ENCODE data around the gene ZNF205.

DNA sequence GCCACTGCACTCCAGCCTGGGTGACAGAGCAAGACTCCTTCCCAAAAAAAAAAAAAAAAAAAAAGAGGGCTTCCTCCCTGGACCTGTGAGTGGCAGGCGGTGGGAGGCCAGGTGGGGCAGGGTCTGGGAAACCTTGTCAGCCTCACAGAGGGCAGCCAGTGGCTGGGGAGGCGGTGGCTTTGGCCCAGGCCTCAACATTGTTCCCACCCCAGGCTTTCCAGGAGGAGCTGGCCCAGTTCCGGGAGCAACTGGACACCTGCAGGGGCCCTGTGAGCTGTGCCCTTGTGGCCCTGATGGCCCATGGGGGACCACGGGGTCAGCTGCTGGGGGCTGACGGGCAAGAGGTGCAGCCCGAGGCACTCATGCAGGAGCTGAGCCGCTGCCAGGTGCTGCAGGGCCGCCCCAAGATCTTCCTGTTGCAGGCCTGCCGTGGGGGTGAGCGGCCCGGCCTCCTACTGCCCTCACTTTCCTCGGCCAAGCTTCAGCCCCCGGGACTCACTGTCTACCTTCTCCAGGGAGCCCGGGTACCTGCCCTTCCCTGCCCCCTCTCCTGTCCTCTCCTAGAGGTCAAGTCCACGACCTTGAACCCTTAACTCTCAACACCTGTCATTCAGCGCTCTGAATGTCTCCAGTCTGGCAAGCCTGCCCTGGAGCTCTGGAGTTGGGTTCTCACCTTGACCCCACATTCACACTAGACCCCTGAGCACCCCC, 34.8 kb downstream of the ZNF205 start:
- TF ChIP-seq, protein P1, sequence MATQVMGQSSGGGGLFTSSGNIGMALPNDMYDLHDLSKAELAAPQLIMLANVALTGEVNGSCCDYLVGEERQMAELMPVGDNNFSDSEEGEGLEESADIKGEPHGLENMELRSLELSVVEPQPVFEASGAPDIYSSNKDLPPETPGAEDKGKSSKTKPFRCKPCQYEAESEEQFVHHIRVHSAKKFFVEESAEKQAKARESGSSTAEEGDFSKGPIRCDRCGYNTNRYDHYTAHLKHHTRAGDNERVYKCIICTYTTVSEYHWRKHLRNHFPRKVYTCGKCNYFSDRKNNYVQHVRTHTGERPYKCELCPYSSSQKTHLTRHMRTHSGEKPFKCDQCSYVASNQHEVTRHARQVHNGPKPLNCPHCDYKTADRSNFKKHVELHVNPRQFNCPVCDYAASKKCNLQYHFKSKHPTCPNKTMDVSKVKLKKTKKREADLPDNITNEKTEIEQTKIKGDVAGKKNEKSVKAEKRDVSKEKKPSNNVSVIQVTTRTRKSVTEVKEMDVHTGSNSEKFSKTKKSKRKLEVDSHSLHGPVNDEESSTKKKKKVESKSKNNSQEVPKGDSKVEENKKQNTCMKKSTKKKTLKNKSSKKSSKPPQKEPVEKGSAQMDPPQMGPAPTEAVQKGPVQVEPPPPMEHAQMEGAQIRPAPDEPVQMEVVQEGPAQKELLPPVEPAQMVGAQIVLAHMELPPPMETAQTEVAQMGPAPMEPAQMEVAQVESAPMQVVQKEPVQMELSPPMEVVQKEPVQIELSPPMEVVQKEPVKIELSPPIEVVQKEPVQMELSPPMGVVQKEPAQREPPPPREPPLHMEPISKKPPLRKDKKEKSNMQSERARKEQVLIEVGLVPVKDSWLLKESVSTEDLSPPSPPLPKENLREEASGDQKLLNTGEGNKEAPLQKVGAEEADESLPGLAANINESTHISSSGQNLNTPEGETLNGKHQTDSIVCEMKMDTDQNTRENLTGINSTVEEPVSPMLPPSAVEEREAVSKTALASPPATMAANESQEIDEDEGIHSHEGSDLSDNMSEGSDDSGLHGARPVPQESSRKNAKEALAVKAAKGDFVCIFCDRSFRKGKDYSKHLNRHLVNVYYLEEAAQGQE (IDR thresholded peaks at IDR 0.05; ENCODE audit: insufficient read depth in 1 of 2, low read depth in 2 of 2, low read length in 2 of 2): no peak
- no peak for TF ChIP-seq FOXP2 (optimal IDR thresholded peaks at IDR 0.05; ENCODE audit: borderline replicate concordance, extremely low read depth, extremely low read length, insufficient read depth)
- TF ChIP-seq TAF1 (IDR thresholded peaks at IDR 0.05; ENCODE audit: borderline replicate concordance, insufficient read depth, low read length): no peak
- TF ChIP-seq SIN3A (IDR thresholded peaks at IDR 0.05; ENCODE audit: borderline replicate concordance, insufficient read depth, low read length): no peak

Data from PFSK-1 (cell line).